Lung (tissue), 12 donors: Measurements from ENCODE around the gene CDK19. TPM values are rescaled to one million over a fixed set of nuclear protein-coding genes. Genes with fewer than 3 reads are reported as not detected.

Experiments
- ATAC-seq: fragments of 200-7000 bp; cut with Tn5 transposase; one replicate; pipeline ENCODE4 v1.9.1; 2020; ENCODE audit warnings: moderate number of reproducible peaks; ENCODE audit not compliant: insufficient read depth, low FRiP score
- DNase-seq, 3 donors: peaks; one replicate each; pipeline ENCODE4 v3.0.0-alpha.2; 2013 to 2017
- H3K27ac ChIP-seq, 2 donors: one replicate each; pipeline ENCODE4 v1.5.1; 2013; ENCODE audit warnings: mild to moderate bottlenecking in 2 of 2, moderate library complexity in 2 of 2, control low read depth in 1 of 2, inconsistent platforms in 1 of 2, low read depth in 1 of 2, low read length in 1 of 2
- H3K27me3 ChIP-seq, 3 donors: one replicate each; pipeline ENCODE4 v1.5.1; 2013; ENCODE audit warnings: low read length in 2 of 3; ENCODE audit not compliant: control insufficient read depth in 3 of 3, insufficient read depth in 3 of 3
- H3K36me3 ChIP-seq, 4 donors: one replicate each; pipeline ENCODE4 v1.5.1; 2013; ENCODE audit warnings: low read length in 4 of 4, mild to moderate bottlenecking in 1 of 4, moderate library complexity in 1 of 4; ENCODE audit not compliant: control insufficient read depth in 4 of 4, insufficient read depth in 4 of 4
- H3K4me1 ChIP-seq, 5 donors: one replicate each; pipeline ENCODE4 v1.5.1; 2013; ENCODE audit warnings: low read length in 5 of 5, mild to moderate bottlenecking in 2 of 5, moderate library complexity in 1 of 5; ENCODE audit not compliant: control insufficient read depth in 5 of 5, insufficient read depth in 5 of 5
- H3K4me3 ChIP-seq: one replicate; pipeline ENCODE4 v1.5.1; 2013; ENCODE audit warnings: mild to moderate bottlenecking, control low read depth, moderate library complexity
- H3K9ac ChIP-seq, 2 donors: one replicate each; pipeline ENCODE4 v1.5.1; 2013; ENCODE audit warnings: low read length in 2 of 2, control low read depth in 1 of 2; ENCODE audit not compliant: insufficient read depth in 1 of 2
- H3K9me3 ChIP-seq, 4 donors: one replicate each; pipeline ENCODE4 v1.5.1; 2013; ENCODE audit warnings: low read length in 3 of 4, mild to moderate bottlenecking in 1 of 4, moderate library complexity in 1 of 4; ENCODE audit not compliant: control insufficient read depth in 4 of 4, insufficient read depth in 3 of 4
- CTCF ChIP-seq: IDR thresholded peaks from 2 replicates; pipeline ENCODE4 v1.5.1; 2012; ENCODE audit warnings: mild to moderate bottlenecking; ENCODE audit errors: control extremely low read depth, extremely low read depth
- WGBS, 2 donors: extraction: QIAGEN DNeasy Blood & Tissue Kit; methylation state at CpG; one replicate each; pipeline ENCODE4 v1.1.7; 2013; 5-methylcytosine and 5-hydroxymethylcytosine counted together
- polyA plus RNA-seq, 2 donors: library from polyadenylated mRNA; stranded (reverse); fragments of 200-250 nt; gene quantifications; one replicate each; pipeline ENCODE4 v1.2.1, GENCODE V29; 2013
- total RNA-seq, 2 donors: library from RNA; depleted of rRNA in 1 of 2; stranded (reverse); fragments of >200 nt in 1 of 2; gene quantifications; one replicate each; pipeline ENCODE4 v1.2.1, GENCODE V29; 2014 to 2021
- donor health status: control.
- donor health status: control.
- donor health status: Bipolar disorder and iron deficiency.
- donor health status: healthy.
- donor health status: DM: yes; HTN: yes; CAD: no.

CDK19 gene
- total and polyA plus RNA-seq, 4 donors, result 6.0 to 37.9 (median 10.4) TPM

GRCh38 chr6:110563711-110564110 is 251.6 kb downstream of the CDK19 start:
- WGBS, 2 donors, result 75 to 83% methylated on average over 2 of the region's 2 CpGs
- ATAC-seq (no peak), DNase-seq (no peak)
- TF ChIP-seq CTCF, result no peak
- no peaks in the 10 kb centered on the region for H3K9me3 ChIP-seq
- peaks cover 0 to 11% (median 0%) of the 10 kb centered on the region in 5 donors for H3K4me1 ChIP-seq
- H3K36me3 ChIP-seq, result no peaks in the 10 kb centered on the region
- H3K27ac ChIP-seq, result no peak overlapping the region
- H3K27me3 ChIP-seq, result no peaks in the 10 kb centered on the region
- H3K4me3 ChIP-seq, result no peak overlapping the region
- H3K9ac ChIP-seq, result no peak overlapping the region

- WGBS, 2 donors, result 97% methylated on average over 6 of the region's 6 CpGs
- peaks cover 0 to 11% (median 0%) of the 10 kb centered on the region in 5 donors for H3K4me1 ChIP-seq
- H3K27ac ChIP-seq, result no peak overlapping the region
- no peak for TF ChIP-seq CTCF
- ATAC-seq (no peak), DNase-seq (no peak)
- H3K9ac ChIP-seq, result no peak overlapping the region
- H3K27me3 ChIP-seq, result no peaks in the 10 kb centered on the region
- no peaks in the 10 kb centered on the region for H3K36me3 ChIP-seq
- H3K4me3 ChIP-seq, result no peak overlapping the region
- no peaks in the 10 kb centered on the region for H3K9me3 ChIP-seq
These were observed 252.9 kb downstream of the CDK19 start for GRCh38 chr6:110562316-110562915.

- no peak for ATAC-seq
These were observed 253.6 kb downstream of the CDK19 start for GRCh38 chr6:110561696-110562095.

More at GRCh38 chr6:110561696-110562095, 253.6 kb downstream of the CDK19 start:
- no peak overlapping the region for H3K9ac ChIP-seq
- no peak for TF ChIP-seq CTCF
- H3K4me3 ChIP-seq, result no peak overlapping the region
- no peaks in the 10 kb centered on the region for H3K9me3 ChIP-seq
- no peaks in the 10 kb centered on the region for H3K36me3 ChIP-seq
- no peak for DNase-seq
- H3K27ac ChIP-seq, result no peak overlapping the region
- H3K27me3 ChIP-seq, result no peaks in the 10 kb centered on the region
- H3K4me1 ChIP-seq, result peaks cover 0 to 6% (median 0%) of the 10 kb centered on the region in 5 donors
